Posterior vena cava (tissue), 2 donors: ENCODE measurements around the gene UGDH. TPM values are rescaled to one million over a fixed set of nuclear protein-coding genes. Genes with fewer than 3 reads are reported as not detected.
"Not testable (repeated sequence)": the region's sequence is repeated elsewhere in the genome, so short reads cannot be mapped to it uniquely, and the experiment has no call there.

Experiments used
- DNase-seq: peaks from one replicate; pipeline ENCODE4 v3.0.0-alpha.2; 2020; ENCODE audit warnings: low spot score
- intact Hi-C, 2 donors: fragments of 100-400 bp; cut with DNase I; formaldehyde crosslinking; loops; one replicate each; pipeline versions ENCODE4 v1.14.1 to v1.14.2; 2022 to 2023
- long read RNA-seq, 2 donors: library from polyadenylated mRNA; unstranded; transcript quantifications; one replicate each; pipeline ENCODE4 v2.0.0, GENCODE V29; 2020 to 2021
- total RNA-seq, 2 donors: library from RNA; stranded (reverse); fragmentation: NEBNext Ultra II Directional; extraction: Animal tissue kit (Norgen Biotek cat#: 25700); gene quantifications; one replicate each; pipeline ENCODE4 v1.2.1, GENCODE V29; 2021
- donor health status: DM: yes; HTN: yes; CAD: no.
- donor health status: DM: yes; HTN: yes; CAD: no.

The UGDH gene
- 100 to 1,000 TPM; 107 to 167 TPM for total RNA-seq
- long read RNA-seq, donor 1, transcript UGDH-201 (12 exons, 3,216 nt): major isoform, 50 of 63 reads
- long read RNA-seq, donor 1, partial matches to known transcripts: 4 of 63 reads
- long read RNA-seq, donor 1, other reads (novel, unspliced or antisense): 7 of 63 reads
- long read RNA-seq, donor 2, transcript UGDH-201 (12 exons, 3,216 nt): major isoform, 168 of 229 reads
- long read RNA-seq, donor 2, partial matches to known transcripts: 33 of 229 reads
- long read RNA-seq, donor 2, other reads (novel, unspliced or antisense): 24 of 229 reads

DNA sequence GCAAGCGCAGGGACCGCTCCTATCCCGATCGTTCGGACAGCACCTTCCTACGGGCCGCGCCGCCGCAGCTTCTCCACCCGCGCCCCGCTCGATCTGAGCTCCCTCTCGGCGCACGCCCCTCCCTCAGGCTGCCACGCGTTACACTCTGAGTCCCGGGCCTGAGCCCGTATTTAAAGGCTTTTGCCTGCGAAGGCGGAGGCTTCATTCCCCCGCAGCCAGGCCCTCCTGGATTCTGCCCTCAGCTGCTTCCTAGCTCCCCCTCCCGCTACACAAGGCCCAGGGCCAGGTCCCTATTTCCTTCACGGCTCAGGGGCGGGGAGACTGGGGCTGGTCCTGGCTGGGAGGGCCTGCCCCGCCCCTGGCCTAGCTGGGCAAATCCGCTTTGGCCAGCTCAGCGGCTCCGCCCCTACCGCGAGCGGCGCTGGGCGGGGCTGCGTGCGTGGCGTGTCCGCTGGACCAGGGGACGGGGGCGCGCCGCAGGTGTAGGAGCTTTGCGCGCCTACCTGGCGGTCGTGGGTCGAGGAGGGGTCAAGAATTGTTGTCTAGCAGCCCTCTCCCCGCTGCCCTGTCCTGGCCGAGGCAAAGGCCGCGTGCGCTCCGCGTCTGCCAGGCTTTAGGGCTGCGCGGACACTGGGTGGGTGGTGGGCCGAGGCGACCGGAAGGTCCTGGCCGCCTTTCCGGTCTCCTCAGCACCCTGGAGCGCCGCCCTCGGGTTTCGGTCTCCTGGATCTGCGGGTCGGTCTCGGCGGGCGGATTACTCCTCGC, at the start of gene UGDH:
Gene UGDH, minus strand, starts transcription at position 144 of the 765 bp plus-strand sequence. CDS start 5,927 bp downstream, outside the sequence.
- intact Hi-C loops: loop anchor here in 1 of 2 donors (5.0 kb wide), 1 partner anchor 110 kb away; the partner anchor contains the start of gene SMIM14
- DNase-seq: peak; percentile 99

GRCh38 chr4:39574946-39575345, 47.7 kb upstream of the UGDH start:
- intact Hi-C loops: no loop called here
- peak; percentile 5 for DNase-seq

DNA sequence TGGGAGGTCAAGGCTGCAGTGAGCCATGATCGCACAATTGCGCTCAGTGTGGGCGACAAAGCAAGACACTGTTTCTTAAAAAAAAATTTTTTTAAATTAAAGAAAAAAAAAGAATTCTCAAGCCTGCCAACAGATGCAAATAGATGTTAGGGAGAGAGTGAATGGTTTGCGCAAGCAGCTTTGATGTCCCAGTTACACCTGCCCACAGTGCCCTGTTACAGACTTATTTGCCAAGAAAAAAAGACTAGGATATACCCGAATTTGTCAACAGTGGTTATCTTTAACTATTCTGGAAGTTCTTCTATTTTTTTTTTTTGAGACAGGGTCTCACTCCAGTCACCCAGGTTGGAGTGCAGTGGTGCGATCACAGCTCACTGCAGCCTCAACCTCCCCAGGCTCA, 44.3 kb upstream of the UGDH start:
- peak; percentile 32 for DNase-seq
- intact Hi-C loops: no loop called here

GRCh38 chr4:39571054-39571453, 43.8 kb upstream of the UGDH start:
- intact Hi-C loops: no loop called here
- DNase-seq: no peak

- DNase-seq: no peak
- intact Hi-C loops: no loop called here
These were observed 42.0 kb upstream of the UGDH start for GRCh38 chr4:39569209-39569608.

- intact Hi-C loops: no loop called here
- DNase-seq: no peak
These were observed 41.6 kb upstream of the UGDH start for GRCh38 chr4:39568805-39569204.

DNA sequence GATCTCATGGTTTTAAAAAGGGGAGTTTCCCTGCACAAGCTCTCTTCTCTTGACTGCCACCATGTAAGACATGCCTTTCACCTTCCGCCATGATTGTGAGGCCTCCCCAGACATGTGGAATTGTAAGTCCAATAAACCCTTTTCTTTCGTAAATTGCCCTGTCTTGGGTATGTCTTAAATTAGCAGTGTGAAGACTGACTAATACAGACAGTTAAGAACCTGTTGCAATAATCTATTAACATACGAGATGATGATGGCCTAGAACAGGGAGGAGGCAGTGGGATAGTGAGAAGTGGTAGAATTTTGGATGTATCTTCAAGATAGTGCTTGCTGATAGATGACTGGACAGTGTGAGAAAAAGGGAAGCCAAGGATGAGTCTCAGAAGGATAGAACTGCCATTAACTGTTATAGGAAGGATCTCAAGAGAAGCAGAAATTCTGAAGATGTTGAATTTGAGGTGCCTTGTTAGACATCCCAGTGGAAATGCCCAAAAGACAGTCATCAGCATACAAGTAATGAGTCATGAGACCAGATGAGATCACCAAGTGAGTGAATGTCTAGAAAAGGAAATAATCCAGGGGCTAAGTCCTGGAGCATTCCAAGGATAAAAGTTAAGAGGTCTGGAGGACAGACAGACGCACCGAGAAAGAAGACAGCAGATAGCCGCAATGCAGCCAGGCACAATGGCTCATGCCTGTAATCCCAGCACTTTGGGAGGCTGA, 38.8 kb upstream of the UGDH start:
- no peak for DNase-seq
- intact Hi-C loops: no loop called here

- intact Hi-C loops: no loop called here
These were observed 36.2 kb upstream of the UGDH start for GRCh38 chr4:39563346-39563847.

GRCh38 chr4:39562792-39563191, 35.6 kb upstream of the UGDH start:
- intact Hi-C loops: no loop called here
- DNase-seq: no peak

More at GRCh38 chr4:39563346-39563847, 36.2 kb upstream of the UGDH start:
- DNase-seq: no peak

DNA sequence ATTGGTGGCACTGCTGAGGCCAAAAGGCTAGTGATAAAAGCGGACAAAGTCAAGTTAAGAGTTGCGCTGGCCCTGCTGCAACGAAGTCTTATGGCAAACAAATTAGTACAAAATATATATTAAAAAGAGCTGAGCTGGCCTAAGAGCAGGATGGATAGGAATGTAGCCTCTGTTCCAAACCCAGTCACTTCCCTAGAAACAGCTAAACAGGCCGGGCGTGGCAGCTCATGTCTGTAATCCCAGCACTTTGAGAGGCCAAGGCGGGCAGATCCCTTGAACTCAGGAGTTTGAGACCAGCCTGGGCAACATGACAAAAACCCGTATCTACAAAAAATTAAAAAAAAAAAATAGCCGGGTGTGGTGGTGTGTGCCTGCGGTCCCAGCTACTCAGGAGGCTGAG, 32.4 kb upstream of the UGDH start:
- no peak for DNase-seq
- intact Hi-C loops: no loop called here

DNA sequence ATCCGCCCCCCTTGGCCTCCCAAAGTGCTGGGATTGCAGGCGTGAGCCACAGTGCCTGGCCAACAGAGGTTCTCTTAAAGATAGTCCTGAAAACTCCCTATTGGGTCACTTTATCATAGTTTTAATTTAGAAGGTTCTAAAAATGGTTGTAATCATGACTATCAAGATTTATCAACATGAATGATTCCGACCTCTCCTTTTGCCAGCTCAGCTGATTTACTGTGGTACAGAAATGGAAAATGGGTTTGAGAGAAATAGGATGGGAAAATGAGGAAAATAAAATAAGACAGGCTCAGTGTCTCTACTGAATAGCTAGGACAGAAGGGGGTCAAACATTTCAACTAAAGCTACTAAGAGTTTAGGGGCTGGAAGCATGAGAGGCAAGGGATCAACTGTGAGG, 28.2 kb upstream of the UGDH start:
- intact Hi-C loops: no loop called here
- DNase-seq: no peak

GRCh38 chr4:39548425-39549067, 21.3 kb upstream of the UGDH start:
- no peak for DNase-seq
- intact Hi-C loops: no loop called here

DNA sequence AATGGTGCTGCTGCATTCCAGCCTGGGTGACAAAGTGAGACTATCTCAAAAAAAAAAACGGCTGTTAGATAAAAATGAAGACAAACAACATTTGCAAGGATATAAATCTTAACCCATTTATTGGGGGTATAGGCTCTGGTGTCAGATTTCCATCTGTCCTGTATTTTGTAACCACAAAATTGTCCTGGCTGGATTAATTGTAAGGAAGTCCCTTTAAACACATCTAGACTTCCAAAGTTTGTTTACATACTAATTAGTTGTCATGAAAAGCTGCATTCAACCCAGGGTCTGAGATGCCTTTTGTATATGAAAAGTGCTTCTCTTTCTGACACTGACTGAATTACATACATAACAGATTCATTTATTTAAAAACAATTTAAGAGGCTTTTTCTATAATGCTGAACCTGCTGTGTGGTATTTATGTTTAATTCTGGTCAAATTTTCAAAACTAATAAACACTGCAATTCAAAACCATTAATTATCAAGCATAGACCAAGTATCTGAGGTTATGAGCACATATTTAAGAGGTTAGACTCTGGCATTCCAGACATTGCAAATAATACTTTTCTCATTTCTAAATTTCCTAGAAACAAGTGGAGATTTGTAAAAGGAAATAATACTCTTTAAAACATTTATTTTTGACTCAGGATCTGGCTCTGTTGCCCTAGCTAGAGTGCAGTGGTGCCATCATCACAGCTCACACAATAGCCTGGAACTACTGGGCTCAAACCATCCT, 17.5 kb upstream of the UGDH start:
- DNase-seq: no peak
- intact Hi-C loops: no loop called here

GRCh38 chr4:39544080-39544479, 16.8 kb upstream of the UGDH start:
- DNase-seq: not testable (repeated sequence)

GRCh38 chr4:39543034-39543433, 15.8 kb upstream of the UGDH start:
- DNase-seq: no peak
- intact Hi-C loops: no loop called here

More at GRCh38 chr4:39544080-39544479, 16.8 kb upstream of the UGDH start:
- intact Hi-C loops: not testable (repeated sequence)

GRCh38 chr4:39542611-39543012, 15.4 kb upstream of the UGDH start:
- intact Hi-C loops: no loop called here
- no peak for DNase-seq

- intact Hi-C loops: no loop called here
- no peak for DNase-seq
These were observed 14.9 kb upstream of the UGDH start for GRCh38 chr4:39541987-39542610.

DNA sequence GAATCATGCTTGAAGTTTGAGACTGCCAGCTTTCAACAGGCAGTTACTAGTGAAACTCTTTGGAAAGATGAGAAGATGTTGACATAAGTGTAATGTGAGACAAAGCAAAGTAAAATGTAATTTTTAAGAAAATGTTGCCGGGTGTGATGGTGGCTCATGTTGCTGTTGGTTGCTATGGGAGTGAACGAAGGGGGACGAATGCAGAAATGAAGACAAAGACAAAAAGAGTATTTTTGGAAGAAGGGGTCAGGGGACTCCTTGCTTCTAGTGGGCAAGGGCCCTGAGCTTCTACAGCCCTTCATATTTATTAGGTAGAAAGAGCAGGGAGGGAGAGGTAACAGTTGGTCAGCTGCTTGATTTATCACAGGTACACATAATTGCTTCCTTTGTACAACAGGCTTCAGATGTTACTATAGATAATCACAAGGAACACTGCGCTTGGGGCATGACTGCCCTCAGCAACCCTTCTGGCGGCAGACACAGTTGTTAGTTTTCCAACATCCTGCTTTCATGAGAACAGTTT, 11.9 kb upstream of the UGDH start:
- no peak for DNase-seq
- intact Hi-C loops: no loop called here
